GM18873 (cell line): ENCODE results near the gene AFF1.
"Not testable (repeated sequence)": the region's sequence is repeated elsewhere in the genome, so short reads cannot be mapped to it uniquely, and the experiment has no call there.

Source experiments
- ATAC-seq: cut with Tn5 transposase; IDR thresholded peaks from one replicate; pipeline ENCODE4 v1.9.1; 2021; ENCODE audit warnings: mild to moderate bottlenecking, moderate library complexity, moderate number of reproducible peaks; ENCODE audit not compliant: unreplicated experiment, low FRiP score

AFF1 gene

DNA sequence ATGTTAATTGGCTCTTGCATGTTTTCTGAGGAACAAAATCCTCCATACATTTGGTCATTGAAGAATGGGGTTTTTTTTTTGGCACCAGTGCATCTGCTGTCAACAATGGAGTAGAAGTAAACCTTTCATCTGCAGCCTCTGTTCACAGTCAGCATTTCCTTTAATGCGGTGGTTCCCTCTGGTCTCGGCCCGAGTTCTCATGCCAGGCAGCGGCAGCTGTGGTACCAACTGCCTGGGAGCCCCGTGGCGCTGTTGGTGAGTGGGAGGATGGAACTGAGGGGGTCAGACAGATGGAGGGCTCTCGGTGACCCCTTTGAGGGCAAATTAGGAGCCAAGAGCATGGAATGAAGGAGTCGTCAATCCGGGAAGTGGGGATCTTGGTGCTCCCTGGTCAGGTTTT is 114.7 kb downstream of the AFF1 start:
- ATAC-seq, result no peak

GRCh38 chr4:87050596-87050995 is 115.8 kb downstream of the AFF1 start:
- ATAC-seq, result no peak

DNA sequence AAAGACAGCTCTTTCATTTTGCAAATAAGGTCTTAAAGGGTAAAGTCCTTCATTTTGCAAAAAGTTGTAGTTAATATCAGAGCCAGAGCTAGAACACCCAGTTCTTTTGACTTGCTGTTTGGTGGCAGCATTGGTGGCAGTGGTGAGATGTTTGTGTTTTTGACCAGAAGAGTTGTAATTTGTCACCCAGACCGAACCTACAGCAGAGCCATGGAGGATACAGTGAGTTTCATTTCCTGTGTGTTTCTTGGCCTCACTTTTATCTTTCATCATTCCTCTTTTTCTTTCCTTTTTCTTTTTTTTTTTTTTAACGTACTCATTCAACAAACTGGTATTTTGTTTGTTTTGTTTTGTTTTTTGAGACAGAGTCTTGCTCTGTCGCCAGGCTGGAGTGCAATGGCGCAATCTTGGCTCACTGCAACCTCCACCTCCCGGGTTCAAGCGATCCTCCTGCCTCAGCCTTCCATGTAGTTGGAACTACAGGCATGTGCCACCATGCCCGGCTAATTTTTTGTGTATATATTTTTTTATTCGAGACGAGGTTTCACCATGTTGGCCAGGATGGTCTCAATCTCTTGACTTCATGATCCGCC is 116.4 kb downstream of the AFF1 start:
- ATAC-seq, result no peak

DNA sequence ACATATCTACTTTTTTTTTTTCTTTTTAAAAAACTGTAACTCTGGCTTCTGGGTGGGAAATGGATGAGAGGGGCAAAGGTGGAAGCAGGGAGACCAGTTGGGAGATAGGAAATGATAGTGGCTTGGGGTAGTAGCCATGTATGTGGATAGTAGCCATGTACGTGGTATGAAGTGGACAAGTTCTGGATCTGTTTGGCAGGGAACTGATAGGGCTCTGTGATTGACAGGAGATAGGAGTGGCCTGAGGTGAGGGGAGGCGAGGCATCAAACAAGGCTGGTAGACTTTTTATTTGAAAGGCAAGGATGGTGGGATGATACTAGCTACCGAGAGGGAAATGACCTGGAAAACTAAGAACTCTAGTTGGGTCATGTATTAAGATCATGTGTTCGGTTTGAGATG is 117.8 kb downstream of the AFF1 start:
- no peak for ATAC-seq

DNA sequence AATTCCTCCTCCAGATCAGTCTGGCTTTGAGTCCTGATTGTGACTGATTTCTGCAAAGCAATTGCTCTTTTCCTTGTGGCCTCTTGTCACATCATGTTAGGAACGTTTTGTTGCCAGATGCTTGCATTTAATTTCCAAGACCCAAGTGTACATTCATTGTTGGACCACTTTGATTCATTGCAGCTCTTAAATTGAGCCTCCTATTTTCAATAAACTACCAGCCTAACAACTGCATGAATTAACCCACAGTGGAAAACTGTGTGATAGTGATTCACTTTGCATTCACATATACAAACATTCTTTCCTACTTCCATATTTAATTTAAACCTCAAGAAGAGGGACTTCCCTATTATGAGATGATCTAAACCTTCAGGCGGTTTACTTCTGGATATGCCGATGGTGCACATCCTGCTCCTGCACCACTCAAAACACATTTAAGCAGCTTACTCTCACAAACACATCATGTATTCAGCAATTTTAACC is 118.4 kb downstream of the AFF1 start:
- no peak for ATAC-seq

GRCh38 chr4:87053802-87054767 is 119.3 kb downstream of the AFF1 start:
- no peak for ATAC-seq

GRCh38 chr4:87054900-87055299 is 120.1 kb downstream of the AFF1 start:
- ATAC-seq, result no peak

- no peak for ATAC-seq
These were observed 120.5 kb downstream of the AFF1 start for GRCh38 chr4:87055311-87055710.

DNA sequence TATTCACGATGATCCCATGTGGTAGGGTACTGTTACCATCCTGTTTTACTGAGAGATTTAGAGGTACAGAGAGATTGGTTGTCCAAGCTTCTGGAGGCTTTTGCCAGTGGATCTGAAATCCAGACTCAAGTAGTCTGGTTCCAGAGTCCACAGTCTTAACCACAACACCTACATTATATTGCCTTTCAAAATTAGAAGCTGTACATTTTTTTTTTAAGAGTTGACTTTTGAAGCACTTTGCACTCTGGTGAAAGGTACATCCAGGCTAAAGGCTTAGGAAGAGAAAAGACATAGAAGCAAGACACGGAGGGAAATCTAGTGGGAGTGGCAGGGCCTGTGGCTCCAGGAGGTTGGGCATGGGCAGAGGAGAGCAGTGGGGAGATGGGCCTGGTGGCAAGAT is 122.1 kb downstream of the AFF1 start:
- no peak for ATAC-seq

- ATAC-seq, result no peak
These were observed 123.1 kb downstream of the AFF1 start for GRCh38 chr4:87057835-87058355.

DNA sequence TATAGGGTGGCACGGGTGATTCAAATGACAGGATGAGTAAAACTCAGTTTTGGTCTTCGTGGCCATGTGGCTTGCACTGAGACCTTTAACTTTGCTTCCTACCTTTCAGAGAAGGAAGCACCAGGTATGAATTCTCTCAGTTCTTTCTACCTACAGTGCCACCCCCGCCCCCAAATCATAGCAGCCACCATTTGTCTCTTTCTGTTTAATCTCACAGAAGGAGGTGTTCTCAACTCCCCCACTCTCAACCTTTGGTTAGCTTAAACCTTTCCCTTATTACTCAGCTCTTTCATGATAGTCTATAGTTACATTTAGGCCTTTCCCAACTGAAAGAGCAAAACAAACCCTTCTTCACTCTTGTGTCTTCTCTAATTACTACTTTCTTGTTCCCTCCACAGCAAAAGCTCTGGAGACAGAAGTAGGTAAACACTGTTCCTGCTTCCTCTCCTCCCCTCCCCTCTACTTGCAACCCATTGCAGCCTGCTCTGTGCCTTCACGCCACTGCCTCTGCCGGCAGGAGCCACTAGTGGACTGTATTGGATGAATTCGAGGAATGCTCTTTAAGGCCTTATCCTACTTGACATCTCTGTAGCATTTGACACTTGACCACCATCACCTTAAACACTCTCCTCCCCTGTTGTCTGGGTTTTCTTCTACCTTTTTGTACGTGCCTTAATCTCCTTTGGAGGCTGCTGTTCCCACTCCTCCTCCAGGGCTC is 123.7 kb downstream of the AFF1 start:
- no peak for ATAC-seq

DNA sequence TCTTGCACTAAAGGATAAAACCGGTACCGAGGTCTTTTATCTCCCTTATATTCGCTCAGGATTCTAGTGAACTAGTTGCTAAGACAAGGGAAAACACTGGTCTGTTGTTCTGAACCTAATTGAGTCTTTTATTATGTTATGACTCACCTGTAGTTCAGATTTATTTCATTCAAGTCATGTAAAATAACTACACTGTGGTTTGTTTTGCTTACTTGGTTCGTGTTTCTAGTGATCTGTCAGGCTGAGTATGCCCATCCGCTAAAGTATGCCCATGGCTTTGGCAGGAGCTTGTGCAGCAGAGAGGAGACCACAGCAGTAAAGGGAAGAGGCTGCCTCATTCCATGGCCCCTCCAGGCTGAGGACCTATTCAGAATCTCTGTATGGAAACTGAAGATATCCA is 126.1 kb downstream of the AFF1 start:
- no peak for ATAC-seq

GRCh38 chr4:87065021-87065420 is 130.2 kb downstream of the AFF1 start:
- ATAC-seq, result no peak

GRCh38 chr4:87066403-87067123 is 131.8 kb downstream of the AFF1 start:
- no peak for ATAC-seq

DNA sequence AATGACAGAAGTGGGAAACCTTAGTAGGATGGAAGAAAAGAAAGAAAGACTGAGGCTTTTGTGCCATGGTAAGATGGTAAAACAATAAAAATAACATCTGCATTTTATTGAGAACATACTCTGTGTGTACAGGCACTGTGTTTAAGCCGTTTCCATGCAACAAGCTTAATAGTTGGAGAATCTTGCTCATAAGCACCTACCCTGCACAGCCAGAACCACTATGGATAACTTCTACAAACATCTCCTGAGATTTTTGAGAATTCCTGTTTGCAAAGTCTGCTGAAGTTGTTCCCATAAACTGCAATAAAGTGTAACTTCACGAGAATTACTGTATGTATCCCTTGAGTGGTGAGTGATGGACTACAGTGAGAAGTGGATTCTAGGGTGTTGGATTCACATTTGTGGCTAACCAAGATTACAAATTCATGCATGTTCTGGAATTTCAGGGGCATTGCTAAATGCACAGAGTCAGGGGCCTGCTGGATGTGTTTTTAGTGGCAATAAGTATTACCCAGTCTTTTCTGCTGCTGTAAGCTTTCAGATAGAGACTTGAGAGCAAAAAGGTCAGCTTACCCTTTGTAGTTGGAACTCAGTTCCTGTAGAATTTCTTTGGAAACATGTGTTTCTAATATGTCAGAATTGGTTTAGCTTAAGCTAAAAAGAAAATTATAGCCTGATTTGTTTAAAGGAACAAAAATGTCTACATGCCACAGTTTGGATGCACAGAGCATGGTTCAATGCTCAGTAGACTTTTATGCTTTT is 132.5 kb downstream of the AFF1 start:
- ATAC-seq, result no peak

DNA sequence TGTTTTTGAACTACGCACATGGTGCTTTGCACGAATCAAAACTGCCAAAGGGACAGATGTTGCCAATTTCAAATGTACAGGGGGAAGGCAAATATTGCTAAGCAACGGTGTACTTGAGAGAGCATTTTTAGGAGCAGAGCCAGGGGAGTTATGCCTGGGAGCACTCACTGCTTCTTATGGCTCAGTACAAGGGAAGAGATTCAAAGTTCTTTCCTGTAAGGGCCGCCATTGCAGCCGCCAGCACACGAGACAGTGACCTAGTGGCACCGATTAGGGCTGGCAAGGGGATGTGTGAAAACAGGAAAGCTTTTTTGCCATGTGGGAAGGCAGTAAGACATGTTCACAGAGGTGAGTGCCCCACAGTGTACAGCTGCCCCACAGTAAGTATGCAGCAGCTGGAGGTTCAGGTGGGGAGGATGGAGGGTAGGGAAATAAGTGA is 133.8 kb downstream of the AFF1 start:
- no peak for ATAC-seq

DNA sequence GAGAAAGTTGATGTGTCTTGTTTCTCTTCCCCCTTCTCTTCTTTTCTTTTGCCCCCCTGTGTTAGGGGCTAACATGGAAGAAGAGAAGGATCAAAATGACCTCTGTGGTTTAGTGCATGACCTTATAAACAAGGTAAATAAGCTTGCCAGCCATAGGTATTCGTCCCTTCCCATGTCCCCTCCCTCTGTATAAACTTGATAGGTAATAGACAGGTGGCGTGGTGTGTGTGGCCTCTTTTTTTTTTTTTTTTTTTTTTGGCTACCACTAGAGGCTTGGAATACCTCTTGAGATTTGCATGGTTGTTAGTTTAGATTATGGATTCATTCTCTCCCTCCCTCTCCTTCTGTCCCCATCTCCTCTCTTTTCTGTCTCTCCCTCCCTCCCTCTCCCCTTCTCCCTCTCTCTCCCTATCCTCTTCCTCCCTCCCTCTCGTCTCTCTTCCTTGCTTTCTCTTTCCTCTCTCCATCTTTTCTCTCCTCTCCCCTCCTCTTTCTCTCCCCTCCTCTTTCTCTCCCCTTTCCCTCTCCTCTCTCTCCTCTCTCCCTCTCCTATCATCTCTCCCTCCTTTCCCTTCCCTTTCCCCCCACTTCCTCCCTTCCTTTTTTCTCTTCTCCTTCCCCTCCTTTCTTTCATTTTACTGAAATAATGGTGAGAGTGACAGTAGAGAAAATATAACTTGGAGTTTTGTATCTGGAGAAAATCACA is 134.4 kb downstream of the AFF1 start:
- no peak for ATAC-seq

GRCh38 chr4:87071401-87071800 is 136.6 kb downstream of the AFF1 start:
- ATAC-seq, result no peak

- not testable (repeated sequence) for ATAC-seq
These were observed 137.7 kb downstream of the AFF1 start for GRCh38 chr4:87072545-87072944.
